GM15510 (cell line): ENCODE measurements around the gene SORL1.

ENCODE experiments used
- POLR2A ChIP-seq: IDR thresholded peaks from 3 replicates; pipeline ENCODE4 v1.6.1; 2011; ENCODE audit warnings: borderline replicate concordance; ENCODE audit not compliant: insufficient read length; ENCODE audit errors: extremely low read depth

Gene SORL1

GRCh38 chr11:121661880-121662486 lies 209.9 kb downstream of the SORL1 start:
- no peak for TF ChIP-seq POLR2A

GRCh38 chr11:121664144-121664543 lies 212.0 kb downstream of the SORL1 start:
- no peak for TF ChIP-seq POLR2A

DNA sequence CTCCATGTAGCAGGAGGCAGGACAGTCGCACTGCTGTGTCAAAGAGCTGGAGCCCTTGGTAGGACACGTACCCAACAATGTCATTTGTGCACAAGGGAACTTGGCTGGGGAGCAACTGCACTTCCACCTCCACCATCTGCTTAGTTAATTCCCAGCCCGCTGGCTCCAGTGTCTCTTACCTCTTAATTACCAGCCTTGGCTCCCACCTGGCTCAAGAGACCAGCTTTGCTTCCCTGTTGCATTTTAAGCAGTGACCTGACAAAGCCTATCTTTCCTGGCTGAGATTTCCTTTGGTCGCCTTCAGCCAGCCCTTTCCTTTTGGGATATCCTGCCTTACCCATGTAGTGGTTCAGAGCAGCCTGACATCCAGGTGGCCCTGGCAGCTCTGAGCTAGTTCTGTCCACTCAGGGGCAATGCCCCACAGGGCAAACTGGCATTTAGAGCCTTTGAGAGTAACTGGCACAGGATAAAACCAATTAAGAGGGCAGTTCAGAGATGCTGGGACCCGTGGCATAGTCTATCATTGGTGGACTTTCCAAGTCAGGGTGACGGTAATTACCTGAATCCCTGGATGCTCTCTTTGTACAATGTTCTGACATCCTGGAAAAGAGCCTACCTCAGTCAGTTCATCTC lies 213.2 kb downstream of the SORL1 start:
- no peak for TF ChIP-seq POLR2A

GRCh38 chr11:121667836-121668235 lies 215.7 kb downstream of the SORL1 start:
- TF ChIP-seq POLR2A: no peak

DNA sequence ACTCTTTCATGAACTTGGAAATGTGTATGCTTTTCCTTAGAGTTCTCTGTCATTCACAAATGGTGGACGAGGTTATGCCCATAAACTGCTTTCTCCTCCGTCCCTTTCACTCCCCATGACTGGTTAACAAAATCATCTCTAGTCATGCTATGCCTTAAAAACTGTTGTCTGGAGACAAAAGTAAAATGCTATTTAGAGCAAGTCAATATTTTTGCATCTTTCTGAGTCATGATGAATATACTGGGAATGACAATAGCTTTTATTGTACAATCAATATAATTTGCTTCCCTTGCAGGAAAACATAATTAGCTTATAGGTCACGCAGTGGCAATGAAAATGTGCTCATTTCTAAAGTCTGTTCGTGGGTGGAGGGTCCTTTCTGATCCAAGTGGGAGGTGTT lies 217.3 kb downstream of the SORL1 start:
- no peak for TF ChIP-seq POLR2A

- no peak for TF ChIP-seq POLR2A
These were observed 218.2 kb downstream of the SORL1 start for GRCh38 chr11:121670266-121670665.

DNA sequence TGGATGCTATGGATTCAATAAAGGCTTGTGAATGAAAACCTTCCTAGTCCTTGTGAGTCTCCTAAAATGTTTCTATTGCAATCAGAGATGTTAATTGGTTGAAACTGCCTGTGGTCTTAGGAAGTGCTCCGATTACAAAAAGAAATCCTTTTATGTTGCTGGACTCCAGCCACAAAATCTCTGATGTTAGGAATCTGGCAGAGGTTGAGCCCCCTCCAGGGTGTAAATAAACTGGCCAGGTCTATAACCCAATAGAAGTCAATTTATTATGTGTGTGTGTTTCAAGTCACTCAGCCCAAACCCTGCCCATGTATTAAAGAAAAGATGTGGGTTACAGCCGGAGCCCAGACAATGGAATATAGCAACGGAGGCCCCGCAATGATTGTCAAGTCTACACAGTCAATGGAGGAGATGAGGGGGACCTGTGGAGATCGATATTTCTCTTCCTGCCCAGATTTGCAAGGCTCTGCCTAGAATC lies 218.7 kb downstream of the SORL1 start:
- no peak for TF ChIP-seq POLR2A

DNA sequence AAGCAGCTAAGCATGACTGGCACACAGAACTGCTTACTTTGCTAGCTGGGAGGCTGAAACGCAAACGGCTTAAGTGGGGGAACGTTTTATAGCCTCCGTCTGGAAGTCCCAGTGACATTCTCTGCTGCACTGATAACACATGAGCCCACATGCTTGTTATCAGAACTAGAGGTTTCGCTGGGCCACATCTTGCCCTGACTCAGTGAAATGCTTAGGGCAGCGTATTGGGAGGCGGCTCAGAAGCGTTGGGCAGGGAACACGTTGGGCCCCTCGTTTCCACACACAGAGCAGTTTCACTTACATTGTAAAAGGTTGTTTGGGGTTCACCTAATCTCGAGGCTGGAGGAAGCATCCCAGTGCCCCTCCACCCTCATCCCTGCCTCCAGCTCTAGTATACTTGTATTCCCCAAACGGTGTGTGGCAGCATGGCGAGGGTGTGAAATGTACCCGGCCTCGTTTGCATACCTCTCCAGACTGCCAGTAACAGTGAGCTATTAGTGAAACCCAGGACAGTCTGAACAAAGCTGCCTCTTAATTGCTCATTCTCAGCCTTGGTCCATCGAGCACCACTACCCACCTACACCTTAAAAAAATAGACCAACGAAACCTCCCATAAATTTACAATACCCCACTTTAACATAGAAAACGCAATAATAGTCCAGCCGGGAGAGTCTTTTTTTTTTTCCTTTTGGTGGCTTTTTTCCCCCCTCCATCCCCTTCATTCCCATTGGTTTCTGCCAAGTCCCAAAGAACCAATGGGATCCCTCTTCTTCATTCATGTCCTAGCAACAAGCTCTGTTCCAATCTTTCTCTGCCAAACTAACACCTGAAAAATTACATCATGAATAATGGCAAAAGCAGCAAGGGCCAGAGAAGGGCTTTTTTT lies 219.4 kb downstream of the SORL1 start:
- TF ChIP-seq POLR2A: no peak

GRCh38 chr11:121672630-121673487 lies 220.7 kb downstream of the SORL1 start:
- TF ChIP-seq POLR2A: no peak

- no peak for TF ChIP-seq POLR2A
These were observed 229.6 kb downstream of the SORL1 start for GRCh38 chr11:121681550-121682268.
